T-helper 2 cell treated with Interferon-gamma antibody and Interleukin-4, amounts not matched to agents 5 μg/mL and 100 μg/mL, for 36 hours (primary cell): ENCODE measurements around the gene ZMIZ1.

Source experiments
- DNase-seq: peaks from one replicate; pipeline ENCODE4 v3.0.0; 2021; ENCODE audit warnings: low spot score
- H3K27ac Mint-ChIP-seq: one replicate; pipeline ENCODE4 v1.8.0; 2021; ENCODE audit warnings: mild to moderate bottlenecking, mixed read lengths
- H3K27me3 Mint-ChIP-seq: one replicate; pipeline ENCODE4 v1.8.0; 2021; ENCODE audit warnings: low read depth, mixed read lengths
- H3K36me3 Mint-ChIP-seq: one replicate; pipeline ENCODE4 v1.8.0; 2021; ENCODE audit warnings: low read depth, mixed read lengths
- H3K4me1 Mint-ChIP-seq: one replicate; pipeline ENCODE4 v1.8.0; 2021; ENCODE audit warnings: low read depth, mixed read lengths
- H3K4me3 Mint-ChIP-seq: one replicate; pipeline ENCODE4 v1.8.0; 2022; ENCODE audit warnings: mild to moderate bottlenecking, moderate library complexity, mixed read lengths
- H3K9me3 Mint-ChIP-seq: one replicate; pipeline ENCODE4 v1.8.0; 2021; ENCODE audit warnings: mixed read lengths

ZMIZ1 gene

DNA sequence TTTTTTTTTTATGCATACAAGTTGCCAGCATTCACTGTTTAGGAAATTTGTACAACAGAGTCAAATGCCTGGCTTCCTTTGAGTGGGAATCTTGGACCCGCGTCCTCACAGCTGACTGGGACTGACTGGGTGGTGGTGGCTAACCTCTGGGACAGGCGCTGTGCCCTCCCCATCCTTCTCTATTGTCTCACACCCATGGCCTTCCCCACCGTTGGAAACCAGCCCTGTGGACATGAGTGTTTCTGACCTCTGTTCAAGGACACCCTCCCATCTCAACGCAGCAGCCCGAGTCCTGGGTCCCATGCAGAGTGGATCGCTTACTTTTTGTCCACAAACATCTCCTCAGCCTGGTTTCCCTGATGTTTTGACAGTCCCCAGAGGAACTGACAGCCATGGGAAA is 153.4 kb downstream of the ZMIZ1 start:
- DNase-seq: no peak
- Mint-ChIP-seq H3K4me1 (no peaks in the 10 kb centered on the region), H3K4me3 (no peak overlapping the region), H3K27me3 (no peaks in the 10 kb centered on the region), H3K36me3 (no peaks in the 10 kb centered on the region), H3K27ac (no peak overlapping the region), H3K9me3 (no peaks in the 10 kb centered on the region)

DNA sequence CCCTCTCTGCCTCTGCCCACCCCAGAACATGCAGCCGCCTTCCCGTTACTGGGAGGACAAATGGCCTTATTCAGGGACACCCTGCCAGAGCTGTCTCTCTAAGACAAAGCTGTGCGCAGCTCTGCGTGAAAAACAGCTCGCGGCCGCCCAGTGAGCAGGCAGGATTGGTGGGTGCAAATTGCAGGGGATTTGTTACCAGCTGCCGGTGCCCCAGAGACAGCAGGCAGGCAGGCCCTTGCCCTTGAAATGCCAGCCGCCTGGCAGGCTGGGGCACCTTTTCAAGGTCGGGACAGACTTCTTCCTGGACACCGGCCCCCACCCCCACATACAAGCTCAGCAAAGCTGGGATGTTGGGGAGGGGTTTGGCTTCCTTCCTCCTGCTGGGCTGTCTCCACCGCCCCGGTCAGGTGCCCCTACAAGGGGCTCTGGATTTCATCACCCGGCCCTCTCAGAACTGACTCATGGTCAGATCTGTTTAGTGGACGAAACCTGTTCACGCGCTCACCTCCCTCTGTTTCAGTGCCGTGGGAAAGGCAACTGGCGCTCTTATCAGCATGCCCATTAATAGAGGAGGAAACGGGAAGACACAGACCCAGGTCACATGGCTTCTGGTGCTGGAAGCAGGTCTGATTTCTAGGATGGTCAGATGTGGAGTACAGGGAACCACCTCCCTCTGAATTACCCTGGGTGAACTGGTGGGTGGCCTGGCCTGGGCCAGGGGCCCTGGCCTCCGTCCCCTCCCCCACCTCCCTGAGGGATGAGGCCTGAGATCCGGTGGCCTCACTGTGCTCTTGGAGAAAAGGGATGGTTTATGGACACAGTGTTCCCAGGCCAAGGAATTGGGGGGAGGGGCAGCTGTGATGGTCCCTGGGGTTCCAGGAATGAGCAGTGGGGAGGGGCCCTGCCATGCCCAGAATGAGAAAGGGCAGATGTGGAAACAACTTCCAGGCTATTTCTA is 154.6 kb downstream of the ZMIZ1 start:
- H3K9me3 Mint-ChIP-seq: no peaks in the 10 kb centered on the region
- no peaks in the 10 kb centered on the region for H3K36me3 Mint-ChIP-seq
- no peaks in the 10 kb centered on the region for H3K27me3 Mint-ChIP-seq
- no peak overlapping the region for H3K27ac Mint-ChIP-seq
- no peak for DNase-seq
- no peaks in the 10 kb centered on the region for H3K4me1 Mint-ChIP-seq
- H3K4me3 Mint-ChIP-seq: no peak overlapping the region

DNA sequence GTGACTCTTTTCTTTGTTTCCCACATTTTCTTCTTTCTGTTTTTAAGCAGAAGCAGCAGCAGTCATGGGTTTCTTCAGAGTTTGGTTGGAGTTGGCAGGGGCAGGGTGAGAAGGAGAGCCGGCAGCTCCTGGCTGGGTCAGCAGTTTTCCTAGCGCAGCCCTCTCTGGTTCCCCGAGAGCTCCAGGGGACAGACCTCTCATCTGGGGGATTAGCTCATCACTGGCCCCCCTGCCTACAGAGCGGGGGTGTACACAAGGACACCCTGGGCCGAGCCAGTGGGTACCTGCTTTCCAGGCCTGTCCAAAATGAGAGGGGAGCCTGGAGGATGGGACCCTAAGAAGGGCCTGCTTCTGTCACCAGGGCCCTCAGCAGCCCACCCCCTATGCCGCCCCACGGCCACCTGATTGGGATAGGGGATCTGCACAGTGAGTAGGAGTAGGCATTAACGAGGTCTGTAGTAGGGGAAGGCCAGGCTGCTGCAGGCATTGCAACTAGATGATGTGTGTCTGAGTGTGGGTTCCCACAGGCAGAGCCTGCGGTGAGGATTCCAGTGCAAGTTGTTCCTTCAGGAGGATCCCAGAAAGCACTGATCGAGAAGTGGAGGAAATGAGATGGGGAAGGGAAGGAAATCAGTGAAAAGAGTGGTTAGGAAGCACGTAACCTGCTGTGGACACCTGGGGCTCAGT is 155.6 kb downstream of the ZMIZ1 start:
- no peaks in the 10 kb centered on the region for H3K27me3 Mint-ChIP-seq
- no peaks in the 10 kb centered on the region for H3K9me3 Mint-ChIP-seq
- H3K4me1 Mint-ChIP-seq: no peaks in the 10 kb centered on the region
- no peak overlapping the region for H3K4me3 Mint-ChIP-seq
- no peaks in the 10 kb centered on the region for H3K36me3 Mint-ChIP-seq
- DNase-seq: no peak
- no peak overlapping the region for H3K27ac Mint-ChIP-seq

GRCh38 chr10:79224992-79225391 is 156.2 kb downstream of the ZMIZ1 start:
- Mint-ChIP-seq H3K9me3 (no peaks in the 10 kb centered on the region), H3K4me3 (no peak overlapping the region), H3K4me1 (no peaks in the 10 kb centered on the region), H3K27me3 (no peaks in the 10 kb centered on the region), H3K27ac (no peak overlapping the region), H3K36me3 (no peaks in the 10 kb centered on the region)
- no peak for DNase-seq

GRCh38 chr10:79226391-79227245 is 157.9 kb downstream of the ZMIZ1 start:
- DNase-seq: no peak
- no peaks in the 10 kb centered on the region for H3K27me3 Mint-ChIP-seq

DNA sequence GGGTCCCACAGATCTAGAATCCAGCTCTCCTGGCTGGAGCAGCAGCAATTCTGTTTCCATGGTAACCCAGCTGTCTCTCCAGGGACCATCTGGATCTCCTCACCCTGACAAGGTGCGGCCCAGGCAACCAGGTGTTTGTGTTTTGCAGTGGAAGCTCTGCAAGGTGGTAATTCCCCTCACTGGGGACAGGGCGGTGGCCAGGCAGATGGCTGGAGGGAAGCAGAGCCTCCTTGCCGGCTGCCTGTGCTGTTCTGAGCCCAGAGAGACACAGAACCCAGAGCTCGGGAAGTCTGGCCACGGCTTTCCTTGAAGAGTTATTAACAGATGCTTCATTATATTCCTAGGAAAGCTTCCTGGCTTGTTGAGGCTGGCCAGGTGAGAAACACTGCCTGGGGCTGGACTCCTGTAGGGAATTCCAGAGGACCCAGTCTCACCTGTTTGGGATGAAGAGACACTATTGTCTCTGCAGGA is 160.3 kb downstream of the ZMIZ1 start:
- Mint-ChIP-seq H3K4me1 (no peaks in the 10 kb centered on the region), H3K9me3 (no peaks in the 10 kb centered on the region)
- DNase-seq: no peak

More at GRCh38 chr10:79226391-79227245, 157.9 kb downstream of the ZMIZ1 start:
- Mint-ChIP-seq H3K27ac (no peak overlapping the region), H3K36me3 (no peaks in the 10 kb centered on the region), H3K9me3 (no peaks in the 10 kb centered on the region), H3K4me1 (no peaks in the 10 kb centered on the region), H3K4me3 (no peak overlapping the region)

GRCh38 chr10:79229830-79230327 is 161.1 kb downstream of the ZMIZ1 start:
- DNase-seq: no peak
- Mint-ChIP-seq H3K9me3 (no peaks in the 10 kb centered on the region), H3K4me3 (no peak overlapping the region), H3K36me3 (no peaks in the 10 kb centered on the region), H3K27me3 (peaks cover 3% of the 10 kb centered on the region), H3K4me1 (no peaks in the 10 kb centered on the region), H3K27ac (no peak overlapping the region)

More for the DNA sequence above, 160.3 kb downstream of the ZMIZ1 start:
- H3K27ac Mint-ChIP-seq: no peak overlapping the region
- H3K27me3 Mint-ChIP-seq: peaks cover 3% of the 10 kb centered on the region
- no peak overlapping the region for H3K4me3 Mint-ChIP-seq
- H3K36me3 Mint-ChIP-seq: no peaks in the 10 kb centered on the region

DNA sequence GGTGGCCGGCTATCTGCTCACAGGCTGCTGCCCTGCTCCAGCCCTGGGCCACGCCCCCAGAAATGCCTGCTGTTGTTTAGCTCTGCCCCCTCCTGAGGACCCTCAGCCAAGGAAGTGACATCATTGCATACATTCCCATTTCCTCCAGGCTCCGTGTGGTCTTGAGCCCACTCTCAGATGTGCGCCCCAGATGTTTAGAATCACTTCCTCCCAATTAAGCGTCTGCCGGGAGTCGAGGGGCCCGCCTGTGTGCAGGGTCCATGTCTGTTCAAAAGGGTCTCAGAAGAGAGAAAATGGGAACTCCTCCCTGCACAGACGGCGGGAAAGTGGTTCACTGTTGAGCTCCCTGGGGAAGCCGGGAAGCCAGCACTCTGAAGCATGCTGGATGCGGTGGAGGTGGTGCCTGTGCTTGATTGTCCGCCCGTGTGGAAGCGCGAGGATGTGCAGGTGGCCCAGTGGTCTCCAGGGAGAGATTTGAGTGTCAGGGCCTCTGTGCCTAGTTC is 161.6 kb downstream of the ZMIZ1 start:
- Mint-ChIP-seq H3K27ac (no peak overlapping the region), H3K36me3 (no peaks in the 10 kb centered on the region), H3K4me1 (no peaks in the 10 kb centered on the region), H3K9me3 (no peaks in the 10 kb centered on the region), H3K27me3 (peaks cover 3% of the 10 kb centered on the region), H3K4me3 (no peak overlapping the region)
- no peak for DNase-seq

DNA sequence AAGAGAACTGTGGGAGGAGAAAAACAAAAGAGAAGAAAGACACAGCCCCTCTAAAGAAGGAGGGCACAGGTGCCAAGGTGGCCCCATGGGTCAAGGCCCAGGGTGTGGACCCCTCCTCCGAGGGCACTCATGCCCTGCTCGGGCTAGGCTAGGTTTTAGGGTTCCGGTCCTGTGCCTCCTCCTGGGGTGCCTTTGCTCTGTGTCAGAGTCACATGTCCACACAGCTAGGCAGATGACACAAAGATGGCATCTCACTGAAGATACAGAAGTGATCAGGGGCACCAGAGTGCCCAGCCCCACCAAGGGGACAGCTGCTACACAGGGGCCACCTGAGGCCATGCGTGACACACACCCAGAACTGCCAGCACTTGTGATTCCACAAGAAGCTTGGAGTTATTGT is 162.1 kb downstream of the ZMIZ1 start:
- Mint-ChIP-seq H3K36me3 (no peaks in the 10 kb centered on the region), H3K9me3 (no peaks in the 10 kb centered on the region), H3K27me3 (peaks cover 3% of the 10 kb centered on the region), H3K4me3 (no peak overlapping the region), H3K27ac (no peak overlapping the region), H3K4me1 (no peaks in the 10 kb centered on the region)
- no peak for DNase-seq

GRCh38 chr10:79231908-79232307 is 163.1 kb downstream of the ZMIZ1 start:
- Mint-ChIP-seq H3K27ac (no peak overlapping the region), H3K4me1 (no peaks in the 10 kb centered on the region)

DNA sequence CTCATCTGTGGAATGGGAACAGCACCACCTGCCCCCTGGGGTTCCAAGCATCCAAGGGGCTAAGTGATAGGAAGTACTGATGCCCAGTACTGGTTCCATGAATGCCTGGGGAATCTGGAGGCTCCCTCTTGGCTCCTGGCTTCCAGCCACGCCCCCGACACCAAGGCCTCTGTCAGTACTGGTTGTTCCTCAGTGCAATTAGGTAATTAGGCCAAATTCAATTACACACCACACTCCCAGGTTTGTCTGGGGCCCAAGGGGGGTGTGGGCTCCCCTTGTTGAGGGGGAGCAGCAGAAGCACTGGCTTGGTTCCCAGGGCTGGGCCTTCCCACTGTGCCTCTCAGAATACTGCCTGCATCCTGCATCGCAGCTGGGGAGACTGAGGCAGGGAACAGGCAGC is 164.1 kb downstream of the ZMIZ1 start:
- Mint-ChIP-seq H3K4me1 (no peaks in the 10 kb centered on the region), H3K36me3 (no peaks in the 10 kb centered on the region), H3K27me3 (peaks cover 3% of the 10 kb centered on the region), H3K9me3 (no peaks in the 10 kb centered on the region), H3K27ac (no peak overlapping the region), H3K4me3 (no peak overlapping the region)
- no peak for DNase-seq

More at GRCh38 chr10:79231908-79232307, 163.1 kb downstream of the ZMIZ1 start:
- Mint-ChIP-seq H3K27me3 (peaks cover 3% of the 10 kb centered on the region), H3K9me3 (no peaks in the 10 kb centered on the region), H3K4me3 (no peak overlapping the region), H3K36me3 (no peaks in the 10 kb centered on the region)
- DNase-seq: no peak

DNA sequence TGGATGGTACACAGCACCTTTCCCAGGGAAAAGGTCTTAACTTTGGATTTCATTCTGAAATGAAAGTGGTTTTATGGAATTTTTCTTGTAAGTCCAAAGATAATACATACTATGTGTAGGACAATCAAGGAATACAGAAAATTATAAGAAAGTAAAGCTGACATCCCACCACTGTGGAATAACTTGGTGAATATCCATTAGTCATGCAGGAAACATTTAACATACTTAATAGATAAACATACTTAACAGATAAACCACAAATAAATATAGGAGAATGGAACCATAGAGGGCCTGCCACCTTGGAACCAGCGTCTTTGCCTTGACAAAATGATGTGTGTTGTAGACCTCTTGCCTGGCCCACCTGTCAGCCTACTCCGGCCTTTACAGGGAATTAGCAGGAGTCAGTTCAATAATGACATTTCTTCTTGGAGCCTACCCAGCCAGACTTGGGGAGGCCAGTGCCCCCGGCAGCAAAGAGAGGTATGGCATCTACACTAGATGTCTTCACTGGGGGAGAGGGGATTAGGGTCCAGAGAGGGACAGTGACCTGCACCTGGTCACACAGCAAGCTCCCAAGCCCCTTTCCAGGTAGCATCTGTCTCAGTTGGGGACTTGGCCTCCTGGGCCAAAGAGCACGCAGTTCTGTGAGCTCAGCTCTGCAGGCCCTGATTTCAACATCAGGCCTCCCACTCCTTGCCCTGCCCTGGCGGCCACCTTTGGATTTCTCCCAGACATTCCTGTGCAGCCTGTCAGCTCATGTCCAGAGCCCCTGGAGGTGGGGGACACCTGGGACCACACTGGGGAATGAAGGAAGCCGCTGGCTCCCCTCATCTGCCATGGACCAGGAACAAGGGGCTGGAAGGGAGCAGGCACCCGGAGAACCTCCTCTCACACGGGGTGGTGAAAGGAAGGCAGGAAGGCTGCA is 165.9 kb downstream of the ZMIZ1 start:
- Mint-ChIP-seq H3K27ac (no peak overlapping the region), H3K36me3 (no peaks in the 10 kb centered on the region), H3K4me3 (no peak overlapping the region), H3K27me3 (peaks cover 3% of the 10 kb centered on the region), H3K4me1 (no peaks in the 10 kb centered on the region), H3K9me3 (no peaks in the 10 kb centered on the region)
- DNase-seq: no peak
